ENCODE results near the gene CDC42BPA. TPM values are rescaled to one million over a fixed set of nuclear protein-coding genes. Genes with fewer than 3 reads are reported as not detected.

The CDC42BPA gene, protein sequence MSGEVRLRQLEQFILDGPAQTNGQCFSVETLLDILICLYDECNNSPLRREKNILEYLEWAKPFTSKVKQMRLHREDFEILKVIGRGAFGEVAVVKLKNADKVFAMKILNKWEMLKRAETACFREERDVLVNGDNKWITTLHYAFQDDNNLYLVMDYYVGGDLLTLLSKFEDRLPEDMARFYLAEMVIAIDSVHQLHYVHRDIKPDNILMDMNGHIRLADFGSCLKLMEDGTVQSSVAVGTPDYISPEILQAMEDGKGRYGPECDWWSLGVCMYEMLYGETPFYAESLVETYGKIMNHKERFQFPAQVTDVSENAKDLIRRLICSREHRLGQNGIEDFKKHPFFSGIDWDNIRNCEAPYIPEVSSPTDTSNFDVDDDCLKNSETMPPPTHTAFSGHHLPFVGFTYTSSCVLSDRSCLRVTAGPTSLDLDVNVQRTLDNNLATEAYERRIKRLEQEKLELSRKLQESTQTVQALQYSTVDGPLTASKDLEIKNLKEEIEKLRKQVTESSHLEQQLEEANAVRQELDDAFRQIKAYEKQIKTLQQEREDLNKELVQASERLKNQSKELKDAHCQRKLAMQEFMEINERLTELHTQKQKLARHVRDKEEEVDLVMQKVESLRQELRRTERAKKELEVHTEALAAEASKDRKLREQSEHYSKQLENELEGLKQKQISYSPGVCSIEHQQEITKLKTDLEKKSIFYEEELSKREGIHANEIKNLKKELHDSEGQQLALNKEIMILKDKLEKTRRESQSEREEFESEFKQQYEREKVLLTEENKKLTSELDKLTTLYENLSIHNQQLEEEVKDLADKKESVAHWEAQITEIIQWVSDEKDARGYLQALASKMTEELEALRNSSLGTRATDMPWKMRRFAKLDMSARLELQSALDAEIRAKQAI (N-terminal part only)
- total RNA-seq (2014; rRNA removed; shearing (Covaris generic)), result 37.9 and 39.1 TPM in 2 replicates
- polyA plus RNA-seq (2016; fragmentation: Nextera tagmentation; extraction: Ambion mirVana), result 23.9 and 28.6 TPM in 2 replicates

DNA sequence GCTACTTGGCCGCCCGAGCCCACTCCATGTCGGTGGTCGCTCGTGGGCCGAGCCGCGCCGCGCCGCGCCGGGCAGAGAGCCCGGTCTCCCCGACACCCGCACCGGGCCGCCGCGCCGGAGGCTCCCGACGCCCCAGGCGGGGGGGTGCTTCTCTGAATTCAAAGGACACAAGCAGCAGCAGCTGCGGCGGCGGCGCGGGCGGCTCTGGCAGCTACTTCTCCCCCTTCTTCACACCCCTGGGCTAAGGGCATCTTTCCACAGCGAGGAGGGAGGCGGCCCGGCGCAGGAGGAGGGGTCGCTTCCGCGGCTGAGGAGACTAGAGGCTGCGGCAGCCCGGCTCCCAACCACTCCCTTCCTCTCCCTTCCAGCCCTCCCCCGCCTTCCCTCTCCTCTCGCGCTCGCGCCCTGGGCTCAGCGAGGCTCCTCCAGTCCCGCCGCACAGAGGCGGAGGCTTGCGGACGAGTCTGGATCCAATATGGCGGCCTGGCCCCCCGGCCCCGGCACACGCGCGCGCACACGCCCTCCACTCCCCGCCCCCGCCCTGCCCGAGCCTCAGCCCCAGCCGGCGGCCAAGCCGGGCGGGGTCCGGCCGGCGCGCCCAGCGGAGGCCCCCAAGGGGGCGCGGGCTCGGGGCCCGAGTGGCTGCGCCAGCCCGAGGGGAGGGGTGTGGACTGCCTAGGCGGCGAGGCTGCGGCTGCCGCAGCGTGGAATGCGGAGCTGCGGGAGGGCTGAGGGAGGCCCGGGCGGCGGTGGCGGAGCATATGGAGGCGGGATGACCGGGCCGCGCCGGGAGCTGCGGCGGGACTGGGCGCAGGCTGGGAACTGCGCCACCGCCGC is at the start of gene CDC42BPA:
TSS of gene CDC42BPA (minus strand) at position 477 of the 837 bp plus-strand sequence. CDS start 1,310 bp downstream, outside the sequence.
- Histone ChIP-seq H3K9me2 (ENCODE audit: insufficient read depth) (no peaks in the 10 kb centered on the region), H3K4me2 (ENCODE audit: unreplicated experiment) (peak within 1 kb of the TSS; percentile 99), H3K4me1 (ENCODE audit: insufficient read depth) (peaks cover 5% of the 10 kb centered on the region; the same call in 1 of the 2 replicates), H3K36me3 (ENCODE audit: low read depth) (no peaks in the 10 kb centered on the region), H3K4me3 (peak within 1 kb of the TSS; percentile 81), H3F3A (ENCODE audit: insufficient read depth) (0 out of 2 replicates have a peak, but pooled peaks cover 12% of the 10 kb centered on the region), H2AFZ (peak within 1 kb of the TSS; percentile 74), H4K20me1 (ENCODE audit: insufficient read depth) (peaks cover 2% of the 10 kb centered on the region; the same call in 1 of the 2 replicates), H3K79me2 (ENCODE audit: insufficient read depth) (peaks cover 45% of the 10 kb centered on the region), H3K9me3 (ENCODE audit: low read depth) (no peaks in the 10 kb centered on the region), H3K27ac (peak within 1 kb of the TSS; percentile 49), H3K9ac (peak within 1 kb of the TSS; percentile 80), H3K27me3 (replicated peaks; ENCODE audit: insufficient read depth) (no peaks in the 10 kb centered on the region)
- TF ChIP-seq EZH2 (IDR thresholded peaks at IDR 0.05; ENCODE audit: insufficient read depth, poor library complexity, severe bottlenecking) (no peak), EZH2phosphoT487 (IDR thresholded peaks at IDR 0.05; ENCODE audit: insufficient read depth, low read depth) (no peak)
- DNase-seq, result peak; percentile 93
- WGBS, 2 experiments (ENCODE audit: low coverage in 1 of 2, low lambda C conversion rate in 2 of 2, missing lambda C conversion rate in 2 of 2), result 0 to 3% methylated on average over 56 to 89 of the region's 98 CpGs
- in situ Hi-C loops (cut with MboI), result no loop called here

DNA sequence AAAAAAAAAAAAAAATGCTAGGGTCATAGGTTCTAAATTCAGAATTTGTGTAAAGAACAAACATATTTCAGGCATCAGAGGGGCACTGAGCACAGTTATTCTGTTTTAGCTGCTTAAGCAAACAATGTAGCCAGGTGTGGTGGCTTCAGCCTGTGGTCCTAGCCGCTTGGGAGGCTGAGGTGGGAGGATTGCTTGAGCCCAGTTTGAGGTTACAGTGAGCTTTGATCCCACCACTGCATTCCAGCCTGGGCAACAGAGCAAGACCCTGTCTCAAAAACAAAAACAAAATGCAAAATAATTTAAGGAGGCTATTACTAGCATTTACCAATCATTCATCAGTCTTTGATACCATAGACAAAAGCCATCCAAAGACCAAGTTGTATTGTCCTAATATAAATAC is 49.7 kb upstream of the CDC42BPA start:
- Histone ChIP-seq H3K4me1 (ENCODE audit: insufficient read depth) (peaks cover 8% of the 10 kb centered on the region; the same call in 1 of the 2 replicates), H3K27me3 (replicated peaks; ENCODE audit: insufficient read depth) (no peaks in the 10 kb centered on the region), H4K20me1 (ENCODE audit: insufficient read depth) (no peaks in the 10 kb centered on the region), H3K27ac (no peak overlapping the region), H3K4me3 (no peak overlapping the region), H3K9ac (no peak overlapping the region), H3K4me2 (ENCODE audit: unreplicated experiment) (no peak overlapping the region), H3K79me2 (ENCODE audit: insufficient read depth) (no peaks in the 10 kb centered on the region), H3K36me3 (ENCODE audit: low read depth) (no peaks in the 10 kb centered on the region), H3K9me3 (ENCODE audit: low read depth) (no peaks in the 10 kb centered on the region), H3F3A (ENCODE audit: insufficient read depth) (no peaks in the 10 kb centered on the region), H3K9me2 (ENCODE audit: insufficient read depth) (no peaks in the 10 kb centered on the region), H2AFZ (no peak overlapping the region)
- 80 to 100% methylated on average over 1 of the region's 1 CpG for WGBS, 2 experiments (ENCODE audit: low coverage in 1 of 2, low lambda C conversion rate in 2 of 2, missing lambda C conversion rate in 2 of 2)
- TF ChIP-seq EZH2phosphoT487 (IDR thresholded peaks at IDR 0.05; ENCODE audit: insufficient read depth, low read depth), result no peak
- no peak for TF ChIP-seq EZH2 (IDR thresholded peaks at IDR 0.05; ENCODE audit: insufficient read depth, poor library complexity, severe bottlenecking)
- in situ Hi-C loops (cut with MboI), result no loop called here
- no peak for DNase-seq

DNA sequence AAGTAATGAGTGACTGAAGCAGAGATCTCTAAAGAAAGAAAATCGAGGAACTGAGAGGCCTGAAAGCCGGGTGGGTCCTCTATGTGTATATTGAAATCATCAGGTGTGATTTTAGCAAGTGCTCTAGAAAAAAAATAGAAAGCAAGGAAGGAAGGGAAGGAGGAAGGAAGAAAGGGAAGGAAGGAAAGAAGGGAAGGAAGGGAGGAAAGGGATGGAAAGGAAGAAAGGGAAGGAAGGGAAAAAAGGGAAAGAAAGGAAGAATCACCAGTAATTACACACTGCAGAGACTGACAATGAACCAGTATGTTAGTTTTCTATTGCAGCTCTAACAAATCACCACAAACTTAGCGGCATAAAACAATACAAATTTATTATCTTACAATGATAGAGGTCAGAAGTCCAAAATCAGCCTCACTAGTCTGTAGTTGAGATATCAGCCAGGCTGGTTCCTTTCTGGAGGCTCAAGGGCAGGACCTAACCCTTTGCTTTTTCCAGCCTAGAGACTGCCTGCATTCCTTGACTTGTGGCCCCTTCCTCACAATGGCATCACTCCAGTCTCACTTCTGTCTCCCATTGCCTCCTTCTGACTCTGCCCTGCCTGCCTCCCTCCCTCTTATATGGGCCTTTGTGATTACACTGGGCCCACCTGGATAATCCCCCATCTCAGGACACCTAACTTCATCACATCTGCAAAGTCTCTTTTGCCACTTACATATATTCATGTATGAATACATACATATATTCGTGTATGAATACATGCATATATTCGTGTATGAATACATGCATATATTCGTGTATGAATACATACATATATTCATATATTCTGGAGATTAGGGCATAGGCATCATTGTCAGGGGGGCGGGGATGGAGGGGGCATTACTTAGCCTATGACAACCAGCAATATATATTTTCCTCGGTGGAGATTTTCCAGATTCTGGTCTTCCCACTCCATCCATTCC is 47.5 kb upstream of the CDC42BPA start:
- no peak overlapping the region for H2AFZ ChIP-seq
- H3K9ac ChIP-seq, result no peak overlapping the region
- 75 to 84% methylated on average over 8 of the region's 8 CpGs for WGBS, 2 experiments (ENCODE audit: low coverage in 1 of 2, low lambda C conversion rate in 2 of 2, missing lambda C conversion rate in 2 of 2)
- peaks cover 8% of the 10 kb centered on the region; the same call in 1 of the 2 replicates for H3K4me1 ChIP-seq (ENCODE audit: insufficient read depth)
- H3K79me2 ChIP-seq (ENCODE audit: insufficient read depth), result no peaks in the 10 kb centered on the region
- no peak overlapping the region for H3K4me2 ChIP-seq (ENCODE audit: unreplicated experiment)
- no peaks in the 10 kb centered on the region for H3K9me3 ChIP-seq (ENCODE audit: low read depth)
- TF ChIP-seq EZH2phosphoT487 (IDR thresholded peaks at IDR 0.05; ENCODE audit: insufficient read depth, low read depth), result no peak
- no peak for TF ChIP-seq EZH2 (IDR thresholded peaks at IDR 0.05; ENCODE audit: insufficient read depth, poor library complexity, severe bottlenecking)
- H3K36me3 ChIP-seq (ENCODE audit: low read depth), result no peaks in the 10 kb centered on the region
- no peak overlapping the region for H3K27ac ChIP-seq
- no peaks in the 10 kb centered on the region for H3K9me2 ChIP-seq (ENCODE audit: insufficient read depth)
- H4K20me1 ChIP-seq (ENCODE audit: insufficient read depth), result no peaks in the 10 kb centered on the region
- DNase-seq, result no peak
- no peak overlapping the region for H3K4me3 ChIP-seq
- in situ Hi-C loops (cut with MboI), result no loop called here
- no peaks in the 10 kb centered on the region for H3K27me3 ChIP-seq (replicated peaks; ENCODE audit: insufficient read depth)
- H3F3A ChIP-seq (ENCODE audit: insufficient read depth), result no peaks in the 10 kb centered on the region

Data from GM23248 (cell line).